ENCODE results near the gene FOXRED2.
"Not testable (repeated sequence)": the region's sequence is repeated elsewhere in the genome, so short reads cannot be mapped to it uniquely, and the experiment has no call there.

The FOXRED2 gene

GRCh38 chr22:36452250-36452977 lies 54.4 kb downstream of the FOXRED2 start:
- no peak for DNase-seq

DNA sequence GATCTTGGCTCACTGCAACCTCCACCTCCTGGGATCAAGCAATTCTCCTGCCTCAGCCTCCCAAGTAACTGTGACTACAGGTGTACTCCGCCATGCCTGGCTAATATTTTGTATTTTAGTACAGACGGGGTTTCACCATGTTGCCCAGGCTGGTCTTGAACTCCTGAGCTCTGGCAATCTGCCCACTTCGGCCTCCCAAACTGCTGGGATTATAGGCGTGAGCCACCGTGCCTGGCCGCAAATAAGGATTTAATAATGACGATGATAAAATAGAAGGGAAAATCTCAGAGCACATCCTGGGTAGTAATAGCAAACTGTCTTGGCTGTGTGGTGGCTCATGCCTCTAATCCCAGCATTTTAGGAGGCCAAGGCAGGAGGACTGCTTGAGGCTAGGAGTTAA lies 55.9 kb downstream of the FOXRED2 start:
- not testable (repeated sequence) for DNase-seq

- peak in 2 of 51 donors; percentile 15 to 56 for DNase-seq
These were observed 57.2 kb downstream of the FOXRED2 start for GRCh38 chr22:36449596-36450175.

DNA sequence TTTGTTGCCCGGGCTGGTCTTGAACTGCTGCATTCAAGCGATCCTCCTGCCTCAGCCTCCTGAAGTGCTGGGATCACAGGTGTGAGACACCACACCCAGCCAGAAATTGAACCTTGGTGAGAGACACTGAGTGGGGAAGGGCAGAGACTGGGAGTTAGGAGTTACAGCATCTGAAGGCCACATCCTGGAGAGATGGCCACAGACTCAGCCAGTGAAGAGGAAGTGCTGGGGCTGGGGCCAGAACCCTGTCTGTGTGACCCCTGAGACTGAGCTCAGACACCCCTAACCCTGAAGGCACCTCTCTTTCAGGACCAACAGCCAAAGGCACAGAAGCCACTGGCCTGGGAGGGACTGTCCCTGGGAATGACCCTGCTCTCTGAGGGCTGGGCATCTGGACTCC lies 59.2 kb downstream of the FOXRED2 start:
- DNase-seq: no peak

GRCh38 chr22:36445158-36445668 lies 61.6 kb downstream of the FOXRED2 start:
- no peak for DNase-seq

GRCh38 chr22:36443198-36443770 lies 63.6 kb downstream of the FOXRED2 start:
- DNase-seq: no peak

- DNase-seq: no peak
These were observed 64.2 kb downstream of the FOXRED2 start for GRCh38 chr22:36442506-36443197.

- DNase-seq: no peak
These were observed 66.3 kb downstream of the FOXRED2 start for GRCh38 chr22:36440429-36441002.

- DNase-seq: no peak
These were observed 67.2 kb downstream of the FOXRED2 start for GRCh38 chr22:36439481-36440271.
